SU-DHL-6 (cell line): ENCODE measurements around the gene IFI30.

Experiments used
- H2AFZ ChIP-seq: fragments of 200-600 bp; sonication (generic); 2 replicates; pipeline ENCODE4 v1.6.1; 2014; ENCODE audit warnings: low read depth, mild to moderate bottlenecking, moderate library complexity, mixed read lengths, antibody characterized with exemption, low read length; ENCODE audit not compliant: severe bottlenecking
- H3F3A ChIP-seq: fragments of 200-600 bp; shearing (Covaris generic); 2 replicates; pipeline ENCODE4 v1.6.0; 2016; ENCODE audit warnings: antibody characterized with exemption, mild to moderate bottlenecking; ENCODE audit not compliant: insufficient read depth
- H3K27ac ChIP-seq: fragments of 200-600 bp; sonication (generic); 2 replicates; pipeline ENCODE4 v1.5.1; 2016; ENCODE audit warnings: low read depth, mild to moderate bottlenecking, low read length, moderate library complexity, mixed read lengths
- H3K27me3 ChIP-seq: fragments of 200-600 bp; sonication (generic), shearing (Covaris generic); 2 replicates; pipeline ENCODE4 v1.6.0; 2014; ENCODE audit warnings: mild to moderate bottlenecking, low read length
- H3K36me3 ChIP-seq: fragments of 200-600 bp; sonication (generic); 2 replicates; pipeline ENCODE4 v1.6.1; 2014; ENCODE audit warnings: mild to moderate bottlenecking, low read length, mixed read lengths
- H3K4me2 ChIP-seq: fragments of 300-600, 200-600 bp; shearing (Covaris generic), sonication (generic); 2 replicates; pipeline ENCODE4 v1.6.0; 2014; ENCODE audit warnings: low read length, low read depth, mild to moderate bottlenecking; ENCODE audit not compliant: poor library complexity, severe bottlenecking
- H3K4me3 ChIP-seq: fragments of 200-600 bp; sonication (generic); 2 replicates; pipeline ENCODE4 v1.5.1; 2014; ENCODE audit warnings: antibody characterized with exemption, low read length, mild to moderate bottlenecking, mixed read lengths; ENCODE audit not compliant: insufficient read depth, poor library complexity, severe bottlenecking
- H3K79me2 ChIP-seq: fragments of 200-600 bp; sonication (generic); 2 replicates; pipeline ENCODE4 v1.6.1; 2014; ENCODE audit warnings: mild to moderate bottlenecking, low read length, moderate library complexity; ENCODE audit not compliant: insufficient read depth
- H3K9ac ChIP-seq: fragments of 200-600 bp; sonication (generic); 2 replicates; pipeline ENCODE4 v1.7.0; 2014; ENCODE audit warnings: mild to moderate bottlenecking, low read length
- H3K9me2 ChIP-seq: fragments of 200-600 bp; sonication (generic); replicated peaks from 2 replicates; pipeline ENCODE4 v1.6.1; 2014; ENCODE audit warnings: low read length; ENCODE audit not compliant: insufficient read depth
- H3K9me3 ChIP-seq: fragments of 200-600 bp; sonication (generic); 2 replicates; pipeline ENCODE4 v1.6.1; 2014; ENCODE audit warnings: low read length, mixed read lengths; ENCODE audit not compliant: insufficient read depth
- H4K20me1 ChIP-seq: fragments of 200-600 bp; sonication (generic); 2 replicates; pipeline ENCODE4 v1.6.1; 2014; ENCODE audit warnings: low read depth, mild to moderate bottlenecking, antibody characterized with exemption, low read length, moderate library complexity, mixed read lengths
- CTCF ChIP-seq: fragments of 200-600 bp; sonication (generic); IDR thresholded peaks from one replicate; pipeline ENCODE4 v1.5.1; 2017; ENCODE audit warnings: antibody characterized with exemption, mild to moderate bottlenecking, low read length, moderate library complexity; ENCODE audit not compliant: insufficient read depth, poor library complexity, severe bottlenecking
- EZH2phosphoT487 ChIP-seq: fragments of 200-600 bp; sonication (generic), shearing (Covaris generic); conservative IDR thresholded peaks from 2 replicates; pipeline ENCODE4 v1.6.1; 2018; ENCODE audit warnings: mild to moderate bottlenecking, antibody characterized with exemption, low read length, moderate library complexity, mixed read lengths

IFI30 gene

GRCh38 chr19:18170714-18171255 is 2.8 kb upstream of the IFI30 start:
- H4K20me1 ChIP-seq: peaks cover 4% of the 10 kb centered on the region; the same call in 1 of the 2 replicates
- peak overlapping the region; percentile 93 for H3K27ac ChIP-seq
- H2AFZ ChIP-seq: no peak overlapping the region
- H3F3A ChIP-seq: peaks cover 39% of the 10 kb centered on the region
- H3K36me3 ChIP-seq: peaks cover 10% of the 10 kb centered on the region
- peak overlapping the region; percentile 55 for H3K4me2 ChIP-seq
- H3K9me3 ChIP-seq: no peaks in the 10 kb centered on the region
- no peaks in the 10 kb centered on the region for H3K27me3 ChIP-seq
- H3K9ac ChIP-seq: peak overlapping the region; percentile 84
- peaks cover 20% of the 10 kb centered on the region for H3K79me2 ChIP-seq
- no peaks in the 10 kb centered on the region for H3K9me2 ChIP-seq
- TF ChIP-seq EZH2phosphoT487 (no peak), CTCF (no peak)
- peak overlapping the region; percentile 29 for H3K4me3 ChIP-seq

- Histone ChIP-seq H3K79me2 (peaks cover 26% of the 10 kb centered on the region), H3K4me3 (no peak overlapping the region), H2AFZ (no peak overlapping the region), H3K4me2 (peak overlapping the region; percentile 55), H3K36me3 (peaks cover 16% of the 10 kb centered on the region), H3K9me2 (no peaks in the 10 kb centered on the region), H3K9ac (peak overlapping the region; percentile 84), H3F3A (peaks cover 39% of the 10 kb centered on the region), H3K27ac (peak overlapping the region; percentile 93), H3K9me3 (no peaks in the 10 kb centered on the region), H3K27me3 (no peaks in the 10 kb centered on the region), H4K20me1 (peaks cover 4% of the 10 kb centered on the region; the same call in 1 of the 2 replicates)
- no peak for TF ChIP-seq CTCF
- TF ChIP-seq EZH2phosphoT487: no peak
These were observed 1.8 kb upstream of the IFI30 start for GRCh38 chr19:18171605-18172327.

DNA sequence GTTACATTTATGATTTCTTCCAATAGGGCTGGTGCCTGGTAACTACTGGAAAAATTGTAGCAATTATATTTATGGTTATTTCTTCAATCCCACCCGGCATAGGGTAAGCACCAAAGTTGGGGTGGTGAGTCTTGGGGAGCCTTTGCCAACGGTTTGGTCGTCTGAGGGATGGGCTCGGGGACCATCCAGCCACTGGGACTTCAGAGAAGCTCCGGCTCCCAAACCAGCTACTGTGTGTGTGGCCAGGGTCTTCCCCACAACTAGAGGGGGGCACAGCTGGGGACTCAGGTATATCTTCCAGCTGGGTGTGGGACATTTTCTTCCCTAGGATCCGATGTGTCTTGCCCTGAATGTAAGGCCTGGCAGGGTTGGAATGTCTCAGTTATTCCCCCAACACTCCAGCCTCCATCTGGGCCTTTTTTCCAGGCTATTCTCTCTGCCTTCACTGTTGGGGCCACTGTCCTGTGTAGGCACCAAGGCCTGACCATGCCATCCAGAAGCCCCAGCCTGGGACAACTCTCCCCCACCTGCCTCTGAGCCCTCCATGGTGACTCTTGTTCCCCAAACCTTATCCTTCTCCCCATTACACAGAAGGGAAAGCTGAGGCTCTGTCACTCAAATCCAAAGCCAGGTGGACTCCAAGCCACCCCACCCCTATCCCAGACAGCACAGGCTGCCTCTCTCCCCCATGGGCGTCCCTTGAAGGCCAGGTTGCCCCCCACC is 1.1 kb upstream of the IFI30 start:
- Histone ChIP-seq H3K4me3 (peak overlapping the region; percentile 42), H3K4me2 (peak overlapping the region; percentile 55), H3K9me2 (no peaks in the 10 kb centered on the region), H3K27me3 (no peaks in the 10 kb centered on the region), H2AFZ (no peak overlapping the region), H3K36me3 (peaks cover 17% of the 10 kb centered on the region), H3K27ac (peak overlapping the region; percentile 93), H3K9ac (peak overlapping the region; percentile 84), H3K9me3 (no peaks in the 10 kb centered on the region), H3F3A (peaks cover 41% of the 10 kb centered on the region), H4K20me1 (peaks cover 4% of the 10 kb centered on the region; the same call in 1 of the 2 replicates), H3K79me2 (peaks cover 26% of the 10 kb centered on the region)
- TF ChIP-seq EZH2phosphoT487 (no peak), CTCF (no peak)
